ENCODE results near the gene EPB41.
"Not testable (repeated sequence)": the region's sequence is repeated elsewhere in the genome, so short reads cannot be mapped to it uniquely, and the experiment has no call there.

Gene EPB41

GRCh38 chr1:29033829-29034466 lies 119.6 kb downstream of the EPB41 start:
- FAIRE-seq (peak; percentile 61), DNase-seq (ENCODE audit: extremely low spot score, insufficient read length, low read depth) (peak; percentile 8)

GRCh38 chr1:29043274-29043965 lies 129.1 kb downstream of the EPB41 start:
- no peak for DNase-seq (ENCODE audit: extremely low spot score, insufficient read length, low read depth)
- FAIRE-seq: no peak

GRCh38 chr1:29044010-29044409 lies 129.6 kb downstream of the EPB41 start:
- no peak for FAIRE-seq

GRCh38 chr1:29045663-29046062 lies 131.3 kb downstream of the EPB41 start:
- not testable (repeated sequence) for FAIRE-seq; DNase-seq (ENCODE audit: extremely low spot score, insufficient read length, low read depth)

More at GRCh38 chr1:29044010-29044409, 129.6 kb downstream of the EPB41 start:
- no peak for DNase-seq (ENCODE audit: extremely low spot score, insufficient read length, low read depth)

- no peak for FAIRE-seq
- DNase-seq (ENCODE audit: extremely low spot score, insufficient read length, low read depth): no peak
These were observed 132.8 kb downstream of the EPB41 start for GRCh38 chr1:29047142-29047541.

GRCh38 chr1:29050166-29050565 lies 135.8 kb downstream of the EPB41 start:
- FAIRE-seq: no peak

GRCh38 chr1:29052100-29052499 lies 137.7 kb downstream of the EPB41 start:
- DNase-seq (ENCODE audit: extremely low spot score, insufficient read length, low read depth) (no peak), FAIRE-seq (no peak)

More at GRCh38 chr1:29050166-29050565, 135.8 kb downstream of the EPB41 start:
- no peak for DNase-seq (ENCODE audit: extremely low spot score, insufficient read length, low read depth)

GRCh38 chr1:29052941-29053340 lies 138.6 kb downstream of the EPB41 start:
- no peak for DNase-seq (ENCODE audit: extremely low spot score, insufficient read length, low read depth)
- FAIRE-seq: no peak

GRCh38 chr1:29055160-29055559 lies 140.8 kb downstream of the EPB41 start:
- FAIRE-seq (no peak), DNase-seq (ENCODE audit: extremely low spot score, insufficient read length, low read depth) (no peak)

- DNase-seq (ENCODE audit: extremely low spot score, insufficient read length, low read depth) (no peak), FAIRE-seq (no peak)
These were observed 141.9 kb downstream of the EPB41 start for GRCh38 chr1:29056256-29056655.

GRCh38 chr1:29057700-29058099 lies 143.3 kb downstream of the EPB41 start:
- DNase-seq (ENCODE audit: extremely low spot score, insufficient read length, low read depth): no peak
- FAIRE-seq: no peak

GRCh38 chr1:29062157-29062942 lies 148.0 kb downstream of the EPB41 start:
- DNase-seq (ENCODE audit: extremely low spot score, insufficient read length, low read depth): no peak
- no peak for FAIRE-seq

- no peak for FAIRE-seq
- no peak for DNase-seq (ENCODE audit: extremely low spot score, insufficient read length, low read depth)
These were observed 149.7 kb downstream of the EPB41 start for GRCh38 chr1:29064064-29064463.

GRCh38 chr1:29077155-29077554 lies 162.8 kb downstream of the EPB41 start:
- DNase-seq (ENCODE audit: extremely low spot score, insufficient read length, low read depth) (no peak), FAIRE-seq (no peak)

GRCh38 chr1:29079916-29080629 lies 165.7 kb downstream of the EPB41 start:
- not testable (repeated sequence) for DNase-seq (ENCODE audit: extremely low spot score, insufficient read length, low read depth); FAIRE-seq

- DNase-seq (ENCODE audit: extremely low spot score, insufficient read length, low read depth): no peak
- no peak for FAIRE-seq
These were observed 166.8 kb downstream of the EPB41 start for GRCh38 chr1:29081201-29081600.

- DNase-seq (ENCODE audit: extremely low spot score, insufficient read length, low read depth): no peak
- FAIRE-seq: no peak
These were observed 168.2 kb downstream of the EPB41 start for GRCh38 chr1:29082519-29082918.

- DNase-seq (ENCODE audit: extremely low spot score, insufficient read length, low read depth) (no peak), FAIRE-seq (no peak)
These were observed 169.2 kb downstream of the EPB41 start for GRCh38 chr1:29083317-29084195.

GRCh38 chr1:29084196-29084521 lies 169.8 kb downstream of the EPB41 start:
- FAIRE-seq (no peak), DNase-seq (ENCODE audit: extremely low spot score, insufficient read length, low read depth) (no peak)
